ENCODE results near the gene STXBP6.

GRCh38 chr14:24783791-24784190 lies 266.2 kb downstream of the STXBP6 start:
- TF ChIP-seq CTCF (conservative IDR thresholded peaks at IDR 0.05; ENCODE audit: low read depth, low read length) (no peak), EZH2 (IDR thresholded peaks at IDR 0.05; ENCODE audit: borderline replicate concordance, low read depth, low read length, poor library complexity, severe bottlenecking) (no peak)
